KMS-11 (cell line): Measurements from ENCODE around the gene FOXRED1.

ENCODE experiments used
- H2AFZ ChIP-seq: fragments of 200-600 bp; sonication (generic); 2 replicates; pipeline ENCODE4 v1.6.1; 2016; ENCODE audit warnings: antibody characterized with exemption, mixed run types, low read depth
- H3K27ac ChIP-seq: fragments of 200-600 bp; sonication (generic); 2 replicates; pipeline ENCODE4 v1.6.1; 2016; ENCODE audit warnings: mild to moderate bottlenecking, mixed run types
- H3K27me3 ChIP-seq: fragments of 200-600 bp; sonication (generic); 2 replicates; pipeline ENCODE4 v1.6.1; 2017; ENCODE audit warnings: mild to moderate bottlenecking, low read depth, mixed run types, moderate library complexity; ENCODE audit not compliant: insufficient read depth
- H3K36me3 ChIP-seq: fragments of 200-600 bp; sonication (generic); 2 replicates; pipeline ENCODE4 v1.6.1; 2017; ENCODE audit warnings: mild to moderate bottlenecking, mixed run types; ENCODE audit not compliant: insufficient read depth
- H3K4me1 ChIP-seq: fragments of 200-600 bp; sonication (generic); 2 replicates; pipeline ENCODE4 v1.6.1; 2016; ENCODE audit warnings: mild to moderate bottlenecking, low read depth, mixed run types; ENCODE audit not compliant: poor library complexity, severe bottlenecking
- H3K4me2 ChIP-seq: fragments of 200-600 bp; sonication (generic); 2 replicates; pipeline ENCODE4 v1.7.0; 2016; ENCODE audit warnings: mild to moderate bottlenecking, mixed run types
- H3K4me3 ChIP-seq: fragments of 200-600 bp; sonication (generic); IDR thresholded peaks from 2 replicates; pipeline ENCODE4 v1.6.1; 2017; ENCODE audit warnings: low read depth, low read length, mixed read lengths; ENCODE audit not compliant: insufficient read depth
- H3K79me2 ChIP-seq: fragments of 200-600 bp; sonication (generic); 2 replicates; pipeline ENCODE4 v1.6.1; 2016; ENCODE audit warnings: low read depth, mixed run types; ENCODE audit not compliant: insufficient read depth
- H3K9ac ChIP-seq: fragments of 200-600 bp; sonication (generic); 2 replicates; pipeline ENCODE4 v1.6.1; 2016; ENCODE audit warnings: mild to moderate bottlenecking, mixed run types
- H4K20me1 ChIP-seq: fragments of 200-600 bp; sonication (generic); 2 replicates; pipeline ENCODE4 v1.6.1; 2016; ENCODE audit warnings: mild to moderate bottlenecking, mixed run types; ENCODE audit not compliant: insufficient read depth
- CTCF ChIP-seq: fragments of 200-600 bp; sonication (generic); conservative IDR thresholded peaks from 2 replicates; pipeline ENCODE4 v1.6.1; 2017; ENCODE audit warnings: low read depth, mild to moderate bottlenecking, antibody characterized with exemption, low read length, moderate library complexity, mixed read lengths

FOXRED1 gene

GRCh38 chr11:126279191-126279590 lies 10.2 kb downstream of the FOXRED1 start:
- TF ChIP-seq CTCF: no peak
- no peaks in the 10 kb centered on the region for H3K36me3 ChIP-seq
- peaks cover 5% of the 10 kb centered on the region for H3K4me1 ChIP-seq
- no peak overlapping the region for H2AFZ ChIP-seq
- H4K20me1 ChIP-seq: no peaks in the 10 kb centered on the region
- no peaks in the 10 kb centered on the region; the same call in 1 of the 2 replicates for H3K79me2 ChIP-seq
- no peaks in the 10 kb centered on the region for H3K27me3 ChIP-seq
- H3K4me2 ChIP-seq: no peak overlapping the region
- H3K4me3 ChIP-seq: no peak overlapping the region
- no peak overlapping the region for H3K9ac ChIP-seq
- H3K27ac ChIP-seq: no peak overlapping the region

GRCh38 chr11:126280595-126280994 lies 11.6 kb downstream of the FOXRED1 start:
- no peaks in the 10 kb centered on the region for H3K27me3 ChIP-seq
- no peaks in the 10 kb centered on the region for H4K20me1 ChIP-seq
- H3K4me3 ChIP-seq: no peak overlapping the region
- no peaks in the 10 kb centered on the region for H3K36me3 ChIP-seq
- H3K27ac ChIP-seq: no peak overlapping the region
- H3K9ac ChIP-seq: no peak overlapping the region
- no peaks in the 10 kb centered on the region; the same call in 1 of the 2 replicates for H3K79me2 ChIP-seq
- no peak overlapping the region for H3K4me2 ChIP-seq
- H2AFZ ChIP-seq: no peak overlapping the region
- TF ChIP-seq CTCF: no peak
- peaks cover 19% of the 10 kb centered on the region for H3K4me1 ChIP-seq

DNA sequence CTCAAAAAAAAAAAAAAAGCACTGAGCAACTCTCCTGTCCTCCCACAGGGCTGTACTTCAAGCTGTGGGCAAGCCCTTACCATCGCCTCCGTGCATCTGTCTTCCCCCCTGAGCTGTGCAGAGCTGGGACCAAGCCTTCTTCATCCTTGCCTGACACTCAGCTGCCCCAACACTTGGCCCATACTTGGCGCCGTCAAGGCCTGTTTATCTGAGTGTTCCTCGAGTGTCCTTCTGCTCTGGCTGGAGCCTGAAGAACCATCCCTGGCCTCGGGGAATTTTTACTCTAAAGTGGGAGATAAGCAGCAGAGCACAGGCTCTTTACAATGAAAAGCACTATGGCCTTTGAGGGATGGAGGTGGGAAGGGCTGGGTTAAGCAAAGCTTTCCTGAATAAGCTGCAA lies 12.3 kb downstream of the FOXRED1 start:
- peaks cover 3% of the 10 kb centered on the region; the same call in 1 of the 2 replicates for H3K79me2 ChIP-seq
- peaks cover 21% of the 10 kb centered on the region for H3K4me1 ChIP-seq
- H3K27ac ChIP-seq: no peak overlapping the region
- H3K36me3 ChIP-seq: no peaks in the 10 kb centered on the region
- no peaks in the 10 kb centered on the region for H3K27me3 ChIP-seq
- H3K9ac ChIP-seq: no peak overlapping the region
- TF ChIP-seq CTCF: no peak
- no peak overlapping the region for H3K4me3 ChIP-seq
- H2AFZ ChIP-seq: no peak overlapping the region
- no peak overlapping the region for H3K4me2 ChIP-seq
- H4K20me1 ChIP-seq: no peaks in the 10 kb centered on the region

- no peaks in the 10 kb centered on the region for H4K20me1 ChIP-seq
- no peaks in the 10 kb centered on the region for H3K36me3 ChIP-seq
- H2AFZ ChIP-seq: no peak overlapping the region
- H3K4me3 ChIP-seq: no peak overlapping the region
- H3K79me2 ChIP-seq: peaks cover 5% of the 10 kb centered on the region; the same call in 1 of the 2 replicates
- H3K9ac ChIP-seq: no peak overlapping the region
- H3K4me2 ChIP-seq: no peak overlapping the region
- H3K27me3 ChIP-seq: no peaks in the 10 kb centered on the region
- H3K4me1 ChIP-seq: peaks cover 21% of the 10 kb centered on the region
- no peak overlapping the region for H3K27ac ChIP-seq
- TF ChIP-seq CTCF: no peak
These were observed 12.8 kb downstream of the FOXRED1 start for GRCh38 chr11:126281666-126282175.
